A673 (cell line): ENCODE measurements around the gene RASGRF1. TPM values are rescaled to one million over a fixed set of nuclear protein-coding genes. Genes with fewer than 3 reads are reported as not detected.

Source experiments
- BruUV-seq: library from RNA; stranded (reverse); fragments of 400-500 nt; replicated peaks from 2 replicates; lab custom pipeline; 2021; lab: Mats Ljungman, UMichigan
- CTCF ChIA-PET: fragments of 300-600 bp; sonication (Branson Sonifier 250); formaldehyde crosslinking; loops from one replicate; lab custom pipeline; 2022; ENCODE audit warnings: antibody characterized with exemption; lab: Charles Lee
- POLR2A ChIA-PET: fragments of 300-600 bp; sonication (Branson Sonifier 250); formaldehyde crosslinking; loops from one replicate; lab custom pipeline; 2022; ENCODE audit warnings: antibody characterized with exemption; ENCODE audit not compliant: low non-redundant PET; lab: Charles Lee
- DNase-seq: peaks from one replicate; pipeline ENCODE4 v3.0.0-alpha.2; 2015; ENCODE audit warnings: low spot score
- H3K27ac ChIP-seq: fragments of 200-600 bp; sonication (generic); 2 replicates; pipeline ENCODE4 v1.5.1; 2016; ENCODE audit warnings: mixed run types, low read depth, mild to moderate bottlenecking, mixed read lengths, antibody characterized with exemption, low read length; ENCODE audit not compliant: poor library complexity, severe bottlenecking
- H3K27me3 ChIP-seq: fragments of 200-600 bp; sonication (generic); replicated peaks from 2 replicates; pipeline ENCODE4 v1.6.1; 2017; ENCODE audit warnings: mixed run types, low read depth, mild to moderate bottlenecking, mixed read lengths, antibody characterized with exemption, low read length; ENCODE audit not compliant: insufficient read depth, poor library complexity
- H3K36me3 ChIP-seq: fragments of 200-600 bp; sonication (generic); 2 replicates; pipeline ENCODE4 v1.6.1; 2016; ENCODE audit warnings: mixed run types, mild to moderate bottlenecking, mixed read lengths, antibody characterized with exemption, low read length; ENCODE audit not compliant: insufficient read depth, poor library complexity, severe bottlenecking
- H3K4me1 ChIP-seq: fragments of 200-600 bp; sonication (generic); 2 replicates; pipeline ENCODE4 v1.6.1; 2017; ENCODE audit warnings: mixed run types, mild to moderate bottlenecking, mixed read lengths, antibody characterized with exemption, low read length; ENCODE audit not compliant: insufficient read depth, poor library complexity, severe bottlenecking
- H3K4me3 ChIP-seq: fragments of 200-600 bp; sonication (generic); 2 replicates; pipeline ENCODE4 v1.5.1; 2016; ENCODE audit warnings: low read depth, mixed run types, mild to moderate bottlenecking, mixed read lengths, low read length; ENCODE audit not compliant: poor library complexity, severe bottlenecking
- H3K9me3 ChIP-seq: fragments of 200-600 bp; sonication (generic); 2 replicates; pipeline ENCODE4 v1.6.1; 2016; ENCODE audit warnings: mixed run types, low read depth, mild to moderate bottlenecking, mixed read lengths, antibody characterized with exemption, low read length; ENCODE audit not compliant: poor library complexity, severe bottlenecking
- EZH2 ChIP-seq: fragments of 200-600 bp; sonication (generic); IDR thresholded peaks from 2 replicates; pipeline ENCODE4 v1.6.1; 2017; ENCODE audit warnings: borderline replicate concordance, low read depth, mild to moderate bottlenecking, mixed read lengths, antibody characterized with exemption, low read length; ENCODE audit not compliant: poor library complexity, severe bottlenecking
- intact Hi-C: fragments of 100-400 bp; cut with micrococcal nuclease; formaldehyde crosslinking; loops from one replicate; pipeline ENCODE4 v1.10.0; 2022; ENCODE audit not compliant: unreplicated experiment
- total RNA-seq: library from RNA; stranded (reverse); gene quantifications from 2 replicates; pipeline ENCODE4 v1.2.3, GENCODE V29; 2021
- TF ChIP-seq, protein P1 (sequence below): fragments of 300-800, 200-600 bp; sonication (generic); conservative IDR thresholded peaks from 2 replicates; pipeline ENCODE4 v1.5.1; 2017; ENCODE audit warnings: low read depth, mild to moderate bottlenecking, antibody characterized with exemption, low read length, moderate library complexity, mixed read lengths

The RASGRF1 gene
- total RNA-seq, 1 experiment from 2014 or later, result 0.73 TPM

DNA sequence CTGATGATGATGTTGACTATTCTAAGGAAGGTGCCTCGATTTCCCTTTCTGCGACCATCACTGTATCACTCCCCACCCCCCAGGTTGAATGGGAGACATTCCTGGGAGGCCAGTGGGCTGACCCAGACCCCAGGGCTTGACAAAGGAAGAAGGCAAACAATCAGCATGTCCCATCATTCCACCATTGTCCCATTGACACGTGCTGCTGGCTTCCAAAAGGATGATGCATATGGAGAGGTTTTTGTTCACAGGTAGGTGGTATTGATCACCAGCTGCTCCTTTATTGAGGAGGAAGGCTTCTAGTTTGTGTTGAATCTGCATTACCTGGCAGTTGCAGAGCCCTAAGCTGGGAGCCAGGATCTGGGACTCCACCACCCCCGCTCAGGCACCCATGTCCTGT is 30.4 kb downstream of the RASGRF1 start:
- intact Hi-C loops, result no loop called here
- H3K4me1 ChIP-seq, result no peaks in the 10 kb centered on the region
- TF ChIP-seq EZH2, result no peak
- TF ChIP-seq, protein P1, sequence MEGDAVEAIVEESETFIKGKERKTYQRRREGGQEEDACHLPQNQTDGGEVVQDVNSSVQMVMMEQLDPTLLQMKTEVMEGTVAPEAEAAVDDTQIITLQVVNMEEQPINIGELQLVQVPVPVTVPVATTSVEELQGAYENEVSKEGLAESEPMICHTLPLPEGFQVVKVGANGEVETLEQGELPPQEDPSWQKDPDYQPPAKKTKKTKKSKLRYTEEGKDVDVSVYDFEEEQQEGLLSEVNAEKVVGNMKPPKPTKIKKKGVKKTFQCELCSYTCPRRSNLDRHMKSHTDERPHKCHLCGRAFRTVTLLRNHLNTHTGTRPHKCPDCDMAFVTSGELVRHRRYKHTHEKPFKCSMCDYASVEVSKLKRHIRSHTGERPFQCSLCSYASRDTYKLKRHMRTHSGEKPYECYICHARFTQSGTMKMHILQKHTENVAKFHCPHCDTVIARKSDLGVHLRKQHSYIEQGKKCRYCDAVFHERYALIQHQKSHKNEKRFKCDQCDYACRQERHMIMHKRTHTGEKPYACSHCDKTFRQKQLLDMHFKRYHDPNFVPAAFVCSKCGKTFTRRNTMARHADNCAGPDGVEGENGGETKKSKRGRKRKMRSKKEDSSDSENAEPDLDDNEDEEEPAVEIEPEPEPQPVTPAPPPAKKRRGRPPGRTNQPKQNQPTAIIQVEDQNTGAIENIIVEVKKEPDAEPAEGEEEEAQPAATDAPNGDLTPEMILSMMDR, result no peak
- BruUV-seq, result no TSS peak
- ChIA-PET CTCF (interaction anchor here (0.6 kb wide), 1 partner anchor 153 kb away, joined by 7 read pairs; no protein-coding TSS in a partner anchor), POLR2A (no interaction called here)
- no peaks in the 10 kb centered on the region for H3K9me3 ChIP-seq
- no peak for DNase-seq
- H3K27ac ChIP-seq, result no peak overlapping the region
- H3K27me3 ChIP-seq, result peaks cover 8% of the 10 kb centered on the region
- no peak overlapping the region for H3K4me3 ChIP-seq
- H3K36me3 ChIP-seq, result no peaks in the 10 kb centered on the region

DNA sequence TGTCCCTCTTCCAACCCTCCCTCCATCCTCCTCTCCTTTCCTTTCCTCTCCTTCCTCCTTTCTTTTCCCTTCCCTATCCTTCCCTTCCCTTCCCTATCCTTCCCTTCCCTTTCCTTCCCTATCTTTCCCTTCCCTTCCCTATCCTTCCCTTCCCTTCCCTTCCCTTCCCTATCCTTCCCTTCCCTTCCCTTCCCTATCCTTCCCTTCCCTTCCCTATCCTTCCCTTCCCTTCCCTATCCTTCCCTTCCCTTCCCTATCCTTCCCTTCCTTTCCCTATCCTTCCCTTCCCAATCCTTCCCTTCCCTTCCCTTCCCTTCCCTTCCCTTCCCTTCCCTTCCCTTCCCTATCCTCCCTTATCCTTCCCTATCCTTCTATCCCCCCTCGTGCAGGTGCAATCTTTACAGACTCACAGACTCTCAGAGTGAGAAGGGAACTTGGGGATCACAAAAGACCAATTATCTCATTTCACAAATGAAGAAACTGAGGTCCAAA is 31.5 kb downstream of the RASGRF1 start:
- ChIA-PET CTCF (no interaction called here), POLR2A (no interaction called here)

DNA sequence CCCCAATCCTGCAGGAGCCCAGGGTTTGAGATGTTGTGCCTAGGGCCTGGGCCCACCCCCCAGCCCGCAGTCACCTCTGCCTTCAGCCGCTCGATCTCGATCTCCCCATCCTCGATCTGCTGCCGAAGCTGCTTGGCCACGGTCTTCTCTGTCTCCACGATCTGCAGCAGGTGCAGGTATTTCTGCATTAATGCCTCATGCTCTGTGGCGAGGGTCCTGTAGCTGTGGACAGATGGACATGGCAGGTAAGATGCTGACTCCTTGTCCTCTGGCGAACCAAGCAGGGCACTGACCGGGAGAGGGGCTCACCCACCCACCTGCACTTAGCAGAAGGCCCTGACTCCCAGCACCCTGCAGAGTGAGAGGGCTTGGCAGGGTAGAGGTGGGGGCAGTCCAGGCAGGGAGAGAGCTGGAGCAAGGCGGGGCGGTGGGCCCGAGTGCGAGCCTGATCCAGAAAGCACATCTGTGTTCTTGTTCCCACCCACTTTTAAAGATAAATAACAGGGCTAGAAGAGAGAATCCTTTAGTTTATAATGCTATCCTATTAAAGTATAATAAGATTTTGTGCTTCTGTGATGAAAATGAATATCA is 32.2 kb downstream of the RASGRF1 start:
- TF ChIP-seq, protein P1, result no peak
- no peak for TF ChIP-seq EZH2
- Histone ChIP-seq H3K27ac (no peak overlapping the region), H3K27me3 (peaks cover 8% of the 10 kb centered on the region), H3K4me3 (no peak overlapping the region), H3K4me1 (no peaks in the 10 kb centered on the region), H3K36me3 (no peaks in the 10 kb centered on the region), H3K9me3 (no peaks in the 10 kb centered on the region)
- ChIA-PET CTCF (no interaction called here), POLR2A (no interaction called here)
- intact Hi-C loops, result no loop called here
- no TSS peak for BruUV-seq
- no peak for DNase-seq

More for the DNA sequence above, 31.5 kb downstream of the RASGRF1 start:
- Histone ChIP-seq H3K27ac (no peak overlapping the region), H3K4me3 (no peak overlapping the region), H3K9me3 (no peaks in the 10 kb centered on the region), H3K4me1 (no peaks in the 10 kb centered on the region), H3K27me3 (peaks cover 8% of the 10 kb centered on the region), H3K36me3 (no peaks in the 10 kb centered on the region)
- intact Hi-C loops, result no loop called here
- TF ChIP-seq, protein P1, result no peak
- TF ChIP-seq EZH2, result no peak
- no peak for DNase-seq
- no TSS peak for BruUV-seq
